HT1080 (cell line): ENCODE data around the gene OR2T5. TPM values are rescaled to one million over a fixed set of nuclear protein-coding genes. Genes with fewer than 3 reads are reported as not detected.
"Not testable (repeated sequence)": the region's sequence is repeated elsewhere in the genome, so short reads cannot be mapped to it uniquely, and the experiment has no call there.

Source experiments
- DNase-seq: peaks from one replicate; pipeline ENCODE4 v3.0.0-alpha.2; 2015; ENCODE audit warnings: low read depth
- total RNA-seq: library from RNA; depleted of rRNA; stranded (reverse); fragments of >200 nt; shearing (Covaris generic); gene quantifications from 2 replicates; pipeline ENCODE4 v1.2.3, GENCODE V29; 2014; rRNA removed

Gene OR2T5
- total RNA-seq, 1 experiment from 2014 or later, result not detected

DNA sequence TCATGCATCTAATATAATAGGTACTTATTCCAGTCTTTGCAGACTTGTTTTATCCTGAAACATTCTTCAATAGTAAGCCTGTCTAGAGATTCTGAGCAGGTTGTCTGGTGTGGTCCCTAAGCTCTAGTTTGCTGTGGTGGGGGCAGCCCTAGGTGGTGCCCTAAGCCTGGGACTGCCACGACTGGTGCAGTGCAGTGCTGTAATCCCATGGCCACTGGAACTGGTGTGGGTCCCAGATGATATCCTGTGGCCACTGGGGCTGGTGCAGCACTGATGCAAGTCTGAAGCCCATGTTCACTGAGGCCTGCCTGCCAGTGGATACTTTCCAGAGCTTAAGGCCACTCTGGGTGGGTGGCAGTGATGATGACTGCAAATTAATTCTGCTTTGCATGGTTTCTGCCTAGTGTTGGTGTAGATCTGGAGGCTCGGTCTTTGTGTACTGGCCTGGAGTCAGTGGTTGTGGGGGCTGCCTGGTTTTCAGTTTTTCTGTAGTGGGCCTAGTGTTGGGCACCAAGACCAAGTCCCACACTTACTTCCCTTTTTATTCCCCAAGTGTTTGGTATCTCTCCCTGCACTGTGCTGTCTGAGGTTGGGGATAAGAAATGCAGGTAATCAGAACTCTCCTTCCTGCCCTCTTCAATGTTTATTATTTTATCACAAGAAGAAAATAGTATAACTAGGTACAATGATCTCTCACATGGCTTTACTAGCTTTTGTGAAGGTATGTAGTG lies 12.1 kb downstream of the OR2T5 start:
- DNase-seq, result not testable (repeated sequence)

- DNase-seq, result not testable (repeated sequence)
These were observed 19.4 kb downstream of the OR2T5 start, which contains the start of gene OR2G6 for GRCh38 chr1:248507773-248508172. TSS of gene OR2G6 (plus strand) at chr1:248508073. CDS start at chr1:248521647, 13,574 bp downstream.

GRCh38 chr1:248510217-248510616 lies 21.8 kb downstream of the OR2T5 start:
- not testable (repeated sequence) for DNase-seq

DNA sequence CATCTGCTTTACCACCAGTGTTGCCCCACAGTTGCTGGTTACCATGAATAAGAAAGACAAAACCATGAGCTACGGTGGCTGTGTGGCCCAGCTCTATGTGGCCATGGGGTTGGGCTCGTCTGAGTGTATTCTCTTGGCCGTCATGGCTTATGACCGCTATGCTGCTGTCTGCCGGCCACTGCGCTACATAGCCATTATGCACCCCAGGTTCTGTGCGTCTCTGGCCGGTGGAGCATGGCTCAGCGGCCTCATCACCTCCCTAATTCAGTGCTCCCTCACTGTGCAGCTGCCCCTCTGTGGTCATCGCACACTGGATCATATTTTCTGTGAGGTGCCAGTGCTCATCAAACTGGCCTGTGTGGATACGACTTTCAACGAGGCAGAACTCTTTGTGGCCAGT lies 33.5 kb downstream of the OR2T5 start:
- DNase-seq, result no peak

- DNase-seq, result not testable (repeated sequence)
These were observed 49.1 kb downstream of the OR2T5 start for GRCh38 chr1:248537449-248537848.

Other genes with a start within 250 kb of the OR2T5 start
- 0.08 TPM in 1 of 2 replicates, not detected in the other for gene OR2T33, start 210.6 kb upstream of the OR2T5 start, total RNA-seq
- gene OR2T12, start 185.2 kb upstream of the OR2T5 start, total RNA-seq, result not detected in 2 replicates
- gene OR2M7, start 164.0 kb upstream of the OR2T5 start, total RNA-seq, result not detected in 2 replicates
- gene OR14C36, start 139.8 kb upstream of the OR2T5 start, total RNA-seq, result not detected in 2 replicates
- gene OR2T4, start 126.9 kb upstream of the OR2T5 start, total RNA-seq, result not detected in 2 replicates
- gene OR2T6, start 112.8 kb upstream of the OR2T5 start, total RNA-seq, result not detected in 2 replicates
- not detected in 2 replicates for gene OR2T1, start 85.5 kb upstream of the OR2T5 start, total RNA-seq
- gene OR2T2, start 43.0 kb upstream of the OR2T5 start, total RNA-seq, result not detected in 2 replicates
- not detected in 2 replicates for gene OR2T3, start 15.2 kb upstream of the OR2T5 start, total RNA-seq
- not detected in 2 replicates for gene OR2G6, start 19.5 kb downstream of the OR2T5 start, total RNA-seq
- gene OR2T29, start 74.2 kb downstream of the OR2T5 start, total RNA-seq, result not detected in 2 replicates
- not detected in 2 replicates for gene OR2T34, start 86.2 kb downstream of the OR2T5 start, total RNA-seq
- not detected in 2 replicates for gene OR2T10, start 109.1 kb downstream of the OR2T5 start, total RNA-seq
- not detected in 2 replicates for gene OR2T11, start 146.5 kb downstream of the OR2T5 start, total RNA-seq
- not detected in 2 replicates for gene OR2T35, start 156.7 kb downstream of the OR2T5 start, total RNA-seq
- not detected in 2 replicates for gene OR2T27, start 166.9 kb downstream of the OR2T5 start, total RNA-seq
- gene OR14I1, start 214.2 kb downstream of the OR2T5 start, total RNA-seq, result not detected in 2 replicates